ENCODE measurements around the gene RFX5. TPM values are rescaled to one million over a fixed set of nuclear protein-coding genes. Genes with fewer than 3 reads are reported as not detected.

Gene RFX5
- polyA plus RNA-seq, 2 of the 4 experiments (the other 2 are of a cell fraction): 55.9 to 60.1 TPM

GRCh38 chr1:151336556-151336955, 10.5 kb downstream of the RFX5 start:
- DNase-seq (ENCODE audit: low read depth in 1 of 2, low spot score in 1 of 2) (no peak), FAIRE-seq (no peak), ATAC-seq (no peak)
- no peaks in the 10 kb centered on the region for H3K9me3 ChIP-seq
- ChIA-PET POLR2A (interaction anchor here (1.8 kb wide), 1 partner anchor 9 kb away, joined by 8 read pairs; the partner anchor contains the start of gene PI4KB), CTCF (interaction anchor here (1.6 to 11.2 kb wide), 2 partner anchors 24 to 55 kb away, joined by 4 to 831 read pairs; partner anchors contain the start of genes PI4KB and ZNF687)
- TF ChIP-seq FOSL2 (IDR thresholded peaks at IDR 0.05) (no peak), FOSL2 (CRISPR knock-in tag; IDR thresholded peaks at IDR 0.05) (no peak), BHLHE40 (IDR thresholded peaks at IDR 0.05; ENCODE audit: low read depth, low read length) (no peak), MYC (IDR thresholded peaks at IDR 0.05; ENCODE audit: borderline replicate concordance, low read length) (no peak), CHD2 (IDR thresholded peaks at IDR 0.05; ENCODE audit: low read length, partially characterized antibody) (no peak), RFX5 (IDR thresholded peaks at IDR 0.05) (no peak)
- no peak overlapping the region for H3K27ac ChIP-seq
- no peak overlapping the region for H3K4me2 ChIP-seq
- WGBS (ENCODE audit: missing lambda C conversion rate): 95% methylated on average over 3 of the region's 3 CpGs
- H3K4me1 ChIP-seq: 0 out of 3 replicates have a peak, but pooled peaks cover 3% of the 10 kb centered on the region
- no peak overlapping the region for H3K4me3 ChIP-seq

GRCh38 chr1:151334822-151335221, 12.2 kb downstream of the RFX5 start:
- no peak for DNase-seq (ENCODE audit: low read depth in 1 of 2, low spot score in 1 of 2)
- ChIA-PET CTCF (interaction anchor here (2.5 to 4.0 kb wide), 2 partner anchors 24 to 33 kb away, joined by 9 to 27 read pairs; no protein-coding TSS in a partner anchor), POLR2A (no interaction called here)

GRCh38 chr1:151327903-151328674, 19.0 kb downstream of the RFX5 start:
- Histone ChIP-seq H3K4me2 (peak overlapping the region; percentile 97), H3K4me1 (peaks cover 17% of the 10 kb centered on the region), H3K27ac (peak overlapping the region; percentile 92 to 95), H3K9me3 (no peaks in the 10 kb centered on the region), H3K4me3 (peak overlapping the region; percentile 84)
- ATAC-seq (peak; percentile 55 to 61), DNase-seq (ENCODE audit: low read depth in 1 of 2, low spot score in 1 of 2) (peak; percentile 30 to 47), FAIRE-seq (no peak)
- 13% methylated on average over 34 of the region's 34 CpGs for WGBS (ENCODE audit: missing lambda C conversion rate)
- CTCF ChIA-PET: interaction anchor here (0.6 to 42.1 kb wide), 7 partner anchors 13 to 112 kb away, joined by 3 to 831 read pairs (median 7); no protein-coding TSS in a partner anchor
- POLR2A ChIA-PET: interaction anchor here (0.5 to 2.6 kb wide), 14 partner anchors 8 to 685 kb away, joined by 3 to 13 read pairs (median 6); partner anchors contain the start of genes PSMB4, PSMD4, VPS72 and ZNF687
- TF ChIP-seq, protein P1, sequence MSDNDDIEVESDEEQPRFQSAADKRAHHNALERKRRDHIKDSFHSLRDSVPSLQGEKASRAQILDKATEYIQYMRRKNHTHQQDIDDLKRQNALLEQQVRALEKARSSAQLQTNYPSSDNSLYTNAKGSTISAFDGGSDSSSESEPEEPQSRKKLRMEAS (IDR thresholded peaks at IDR 0.05): peak; percentile 20; the same call in 1 of the 2 replicates
- no peak for TF ChIP-seq ZSCAN20 (CRISPR knock-in tag; IDR thresholded peaks at IDR 0.05)
- TF ChIP-seq, protein P2, sequence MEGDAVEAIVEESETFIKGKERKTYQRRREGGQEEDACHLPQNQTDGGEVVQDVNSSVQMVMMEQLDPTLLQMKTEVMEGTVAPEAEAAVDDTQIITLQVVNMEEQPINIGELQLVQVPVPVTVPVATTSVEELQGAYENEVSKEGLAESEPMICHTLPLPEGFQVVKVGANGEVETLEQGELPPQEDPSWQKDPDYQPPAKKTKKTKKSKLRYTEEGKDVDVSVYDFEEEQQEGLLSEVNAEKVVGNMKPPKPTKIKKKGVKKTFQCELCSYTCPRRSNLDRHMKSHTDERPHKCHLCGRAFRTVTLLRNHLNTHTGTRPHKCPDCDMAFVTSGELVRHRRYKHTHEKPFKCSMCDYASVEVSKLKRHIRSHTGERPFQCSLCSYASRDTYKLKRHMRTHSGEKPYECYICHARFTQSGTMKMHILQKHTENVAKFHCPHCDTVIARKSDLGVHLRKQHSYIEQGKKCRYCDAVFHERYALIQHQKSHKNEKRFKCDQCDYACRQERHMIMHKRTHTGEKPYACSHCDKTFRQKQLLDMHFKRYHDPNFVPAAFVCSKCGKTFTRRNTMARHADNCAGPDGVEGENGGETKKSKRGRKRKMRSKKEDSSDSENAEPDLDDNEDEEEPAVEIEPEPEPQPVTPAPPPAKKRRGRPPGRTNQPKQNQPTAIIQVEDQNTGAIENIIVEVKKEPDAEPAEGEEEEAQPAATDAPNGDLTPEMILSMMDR (IDR thresholded peaks at IDR 0.05): no peak

More at GRCh38 chr1:151334822-151335221, 12.2 kb downstream of the RFX5 start:
- 86% methylated on average over 5 of the region's 5 CpGs for WGBS (ENCODE audit: missing lambda C conversion rate)
- no peaks in the 10 kb centered on the region for H3K9me3 ChIP-seq
- ATAC-seq (no peak), FAIRE-seq (no peak)
- no peak overlapping the region for H3K4me3 ChIP-seq
- no peak overlapping the region for H3K27ac ChIP-seq
- H3K4me1 ChIP-seq: no peaks in the 10 kb centered on the region
- H3K4me2 ChIP-seq: no peak overlapping the region
- no peak for TF ChIP-seq EP300 (IDR thresholded peaks at IDR 0.05)
- TF ChIP-seq ZSCAN20 (CRISPR knock-in tag; IDR thresholded peaks at IDR 0.05): no peak
- TF ChIP-seq RAD21 (conservative IDR thresholded peaks at IDR 0.05 in 1 of 2, IDR thresholded peaks at IDR 0.05 in 1 of 2): no peak

DNA sequence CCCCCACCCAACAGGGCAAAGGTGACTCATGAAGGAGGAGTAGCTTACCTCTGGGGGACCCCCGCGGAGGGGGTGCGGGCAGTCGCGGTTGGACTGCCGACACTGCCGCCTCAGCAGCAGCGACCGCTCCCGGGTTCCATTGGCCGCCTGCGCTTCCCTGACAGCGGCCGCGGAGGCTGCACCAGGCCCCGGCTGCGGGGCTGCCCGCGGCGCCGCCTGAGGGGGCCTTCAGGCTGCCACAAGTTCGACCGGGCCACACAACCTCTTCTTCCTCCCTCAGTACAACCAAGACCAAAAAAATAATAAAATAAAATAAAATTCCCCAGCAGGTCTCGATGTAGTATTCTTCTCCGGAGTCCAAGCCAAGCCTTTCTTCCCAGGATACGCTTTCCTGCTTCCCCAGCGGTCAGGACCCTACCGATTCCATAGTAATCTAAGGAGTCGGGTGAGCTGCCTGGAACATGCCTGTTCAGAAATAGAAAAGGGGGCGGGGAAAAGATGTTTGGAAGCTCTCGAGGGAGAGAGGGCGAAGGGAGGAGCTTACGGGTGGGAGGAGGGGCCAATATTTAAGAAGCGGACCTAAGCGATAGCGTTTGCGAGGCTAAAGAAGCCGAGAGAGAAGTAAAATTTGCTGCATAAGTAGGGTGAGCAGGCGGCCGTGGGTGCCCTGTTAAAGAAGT, 19.7 kb downstream of the RFX5 start, which contains the start of gene PI4KB:
PI4KB (minus strand) TSS at position 194 of the 680 bp plus-strand sequence. CDS start 10,935 bp downstream, outside the sequence.
- no peaks in the 10 kb centered on the region for H3K9me3 ChIP-seq
- ATAC-seq (peak; percentile 96 to 98), FAIRE-seq (no peak), DNase-seq (ENCODE audit: low read depth in 1 of 2, low spot score in 1 of 2) (peak; percentile 98 to 99)
- POLR2A ChIA-PET: interaction anchor here (0.5 to 2.6 kb wide), 14 partner anchors 9 to 684 kb away, joined by 3 to 13 read pairs (median 6); partner anchors contain the start of genes PSMB4, PSMD4, VPS72 and ZNF687
- peak within 1 kb of the TSS; percentile 84 for H3K4me3 ChIP-seq
- peak within 1 kb of the TSS; percentile 92 to 95 for H3K27ac ChIP-seq
- whole genome bisulfite sequencing (ENCODE audit: missing lambda C conversion rate): 2% methylated on average over 33 of the region's 40 CpGs
- H3K4me1 ChIP-seq: peaks cover 17% of the 10 kb centered on the region
- CTCF ChIA-PET: interaction anchor here (0.6 to 42.1 kb wide), 9 partner anchors 11 to 81 kb away, joined by 3 to 831 read pairs (median 7); no protein-coding TSS in a partner anchor
- peak within 1 kb of the TSS; percentile 97 for H3K4me2 ChIP-seq
- TF ChIP-seq EHF (CRISPR knock-in tag; IDR thresholded peaks at IDR 0.05): no peak
- no peak for TF ChIP-seq HOXB13 (CRISPR knock-in tag; IDR thresholded peaks at IDR 0.05; ENCODE audit: low read depth)
- no peak for TF ChIP-seq HOXA7 (CRISPR knock-in tag; IDR thresholded peaks at IDR 0.05)
- no peak for TF ChIP-seq FOSB (CRISPR knock-in tag; IDR thresholded peaks at IDR 0.05)
- TF ChIP-seq PBX3 (IDR thresholded peaks at IDR 0.05): no peak
- TF ChIP-seq RCOR1 (IDR thresholded peaks at IDR 0.05; ENCODE audit: low read depth, low read length): no peak
- TF ChIP-seq, protein P3, sequence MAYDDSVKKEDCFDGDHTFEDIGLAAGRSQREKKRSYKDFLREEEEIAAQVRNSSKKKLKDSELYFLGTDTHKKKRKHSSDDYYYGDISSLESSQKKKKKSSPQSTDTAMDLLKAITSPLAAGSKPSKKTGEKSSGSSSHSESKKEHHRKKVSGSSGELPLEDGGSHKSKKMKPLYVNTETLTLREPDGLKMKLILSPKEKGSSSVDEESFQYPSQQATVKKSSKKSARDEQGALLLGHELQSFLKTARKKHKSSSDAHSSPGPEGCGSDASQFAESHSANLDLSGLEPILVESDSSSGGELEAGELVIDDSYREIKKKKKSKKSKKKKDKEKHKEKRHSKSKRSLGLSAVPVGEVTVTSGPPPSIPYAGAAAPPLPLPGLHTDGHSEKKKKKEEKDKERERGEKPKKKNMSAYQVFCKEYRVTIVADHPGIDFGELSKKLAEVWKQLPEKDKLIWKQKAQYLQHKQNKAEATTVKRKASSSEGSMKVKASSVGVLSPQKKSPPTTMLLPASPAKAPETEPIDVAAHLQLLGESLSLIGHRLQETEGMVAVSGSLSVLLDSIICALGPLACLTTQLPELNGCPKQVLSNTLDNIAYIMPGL (CRISPR knock-in tag; IDR thresholded peaks at IDR 0.05; ENCODE audit: borderline replicate concordance): no peak
- no peak for TF ChIP-seq KDM5A (IDR thresholded peaks at IDR 0.05)
- TF ChIP-seq POLR2A (IDR thresholded peaks at IDR 0.05; ENCODE audit: low read length): peak; percentile 60
- TF ChIP-seq MYC (IDR thresholded peaks at IDR 0.05; ENCODE audit: borderline replicate concordance, low read length): no peak
- 0 out of 2 replicates have a peak, but pooled peaks have one; percentile 23 for TF ChIP-seq GATA3 (IDR thresholded peaks at IDR 0.05; ENCODE audit: borderline replicate concordance)
- peak; percentile 39; the same call in 1 of the 2 replicates for TF ChIP-seq PHF8 (IDR thresholded peaks at IDR 0.05; ENCODE audit: borderline replicate concordance, low read depth)
- TF ChIP-seq TFCP2L1 (CRISPR knock-in tag; IDR thresholded peaks at IDR 0.05): no peak
